Rectal smooth muscle tissue (tissue), 1 donor: ENCODE data around the gene CCDC188.

Experiments used
- H3K27ac ChIP-seq: one replicate; pipeline ENCODE4 v1.7.0; 2013; ENCODE audit warnings: low read depth, low read length, inconsistent platforms
- H3K27me3 ChIP-seq: one replicate; pipeline ENCODE4 v1.7.0; 2013; ENCODE audit warnings: low read length; ENCODE audit not compliant: control insufficient read depth, insufficient read depth
- H3K36me3 ChIP-seq: one replicate; pipeline ENCODE4 v1.7.0; 2013; ENCODE audit warnings: low read length; ENCODE audit not compliant: control insufficient read depth, insufficient read depth
- H3K4me1 ChIP-seq: one replicate; pipeline ENCODE4 v1.7.0; 2013; ENCODE audit warnings: low read length; ENCODE audit not compliant: control insufficient read depth, insufficient read depth
- H3K4me3 ChIP-seq: one replicate; pipeline ENCODE4 v1.7.0; 2013; ENCODE audit warnings: low read length
- H3K9ac ChIP-seq: one replicate; pipeline ENCODE4 v1.7.0; 2013; ENCODE audit warnings: low read length

CCDC188 gene

GRCh38 chr22:20159076-20159475, 8.2 kb upstream of the CCDC188 start:
- H3K4me3 ChIP-seq = no peak overlapping the region
- peaks cover 6% of the 10 kb centered on the region for H3K27me3 ChIP-seq

DNA sequence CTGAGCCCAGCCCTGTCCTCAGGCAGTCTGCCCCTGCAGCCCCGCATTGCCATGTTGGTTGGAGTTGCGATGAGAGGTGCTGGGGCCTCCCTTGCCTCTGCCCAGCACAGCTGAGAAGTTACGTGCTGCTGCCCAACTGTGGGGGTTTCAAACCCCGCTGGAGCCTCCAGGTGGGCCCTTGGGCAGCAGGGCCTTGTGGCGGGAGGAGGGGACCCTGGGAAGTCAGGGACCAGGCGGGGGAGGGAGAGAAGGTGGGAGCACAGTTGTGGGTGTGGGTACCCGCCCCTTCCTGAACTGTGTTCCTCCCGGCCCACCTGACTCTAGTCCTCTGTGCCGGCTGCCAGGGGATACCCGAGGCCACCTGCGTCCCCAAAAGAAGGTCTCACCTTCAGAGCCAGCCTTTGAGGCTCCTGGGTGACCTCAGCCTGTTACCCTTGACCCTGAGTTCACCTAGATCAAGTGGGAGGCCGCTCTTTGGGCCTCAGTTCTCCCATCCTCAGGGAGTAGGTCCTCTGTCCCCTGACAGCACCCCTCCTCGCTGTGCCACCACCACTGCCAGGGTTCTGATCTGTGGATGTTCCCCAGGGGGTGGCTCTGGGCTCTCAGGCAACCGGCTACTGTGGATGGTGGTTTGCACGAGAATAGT, 7.7 kb upstream of the CCDC188 start:
- peaks cover 6% of the 10 kb centered on the region for H3K27me3 ChIP-seq
- H3K4me1 ChIP-seq = no peaks in the 10 kb centered on the region
- H3K9ac ChIP-seq = no peak overlapping the region
- H3K4me3 ChIP-seq = no peak overlapping the region
- no peaks in the 10 kb centered on the region for H3K36me3 ChIP-seq
- H3K27ac ChIP-seq = no peak overlapping the region

More at GRCh38 chr22:20159076-20159475, 8.2 kb upstream of the CCDC188 start:
- no peak overlapping the region for H3K9ac ChIP-seq
- no peaks in the 10 kb centered on the region for H3K36me3 ChIP-seq
- no peak overlapping the region for H3K27ac ChIP-seq
- no peaks in the 10 kb centered on the region for H3K4me1 ChIP-seq

DNA sequence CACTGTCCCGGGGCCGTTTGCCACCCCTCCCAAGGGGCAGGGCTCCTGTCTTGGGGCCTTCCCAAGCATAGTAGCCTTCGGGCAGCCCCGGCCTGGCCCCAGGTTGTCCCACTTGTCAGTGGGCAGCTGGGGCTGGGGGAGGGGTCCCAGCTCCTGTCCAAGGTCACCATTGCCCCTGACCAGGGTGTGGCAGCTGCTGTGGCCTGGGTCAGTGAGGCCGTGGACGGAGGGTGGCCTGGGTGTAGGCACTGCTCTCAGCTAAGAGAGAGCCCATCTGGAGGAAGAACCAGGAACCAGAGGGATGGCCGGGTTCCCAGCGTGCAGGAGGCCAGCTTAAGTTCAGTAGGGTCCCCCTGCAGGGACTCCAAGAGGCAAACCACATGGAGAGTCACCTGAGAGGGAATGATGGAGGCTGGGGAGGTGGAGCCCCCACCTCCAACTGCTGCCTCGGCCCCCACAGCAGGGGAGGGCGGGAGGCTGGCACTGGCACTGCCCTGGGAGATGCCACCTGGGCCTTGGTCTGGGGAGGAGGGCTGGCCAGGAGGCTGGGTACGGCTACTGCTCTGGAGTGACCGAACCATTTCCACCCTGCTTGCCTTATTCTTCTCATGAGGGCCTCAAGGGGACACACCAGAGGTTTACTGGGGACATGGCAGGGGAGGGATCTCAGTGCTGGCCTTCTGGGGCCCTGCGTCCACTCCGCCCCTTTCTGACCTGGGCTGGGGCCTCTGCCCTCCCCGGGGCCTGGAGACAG, 6.8 kb upstream of the CCDC188 start:
- Histone ChIP-seq H3K36me3 (no peaks in the 10 kb centered on the region), H3K27ac (no peak overlapping the region), H3K27me3 (peaks cover 6% of the 10 kb centered on the region)

DNA sequence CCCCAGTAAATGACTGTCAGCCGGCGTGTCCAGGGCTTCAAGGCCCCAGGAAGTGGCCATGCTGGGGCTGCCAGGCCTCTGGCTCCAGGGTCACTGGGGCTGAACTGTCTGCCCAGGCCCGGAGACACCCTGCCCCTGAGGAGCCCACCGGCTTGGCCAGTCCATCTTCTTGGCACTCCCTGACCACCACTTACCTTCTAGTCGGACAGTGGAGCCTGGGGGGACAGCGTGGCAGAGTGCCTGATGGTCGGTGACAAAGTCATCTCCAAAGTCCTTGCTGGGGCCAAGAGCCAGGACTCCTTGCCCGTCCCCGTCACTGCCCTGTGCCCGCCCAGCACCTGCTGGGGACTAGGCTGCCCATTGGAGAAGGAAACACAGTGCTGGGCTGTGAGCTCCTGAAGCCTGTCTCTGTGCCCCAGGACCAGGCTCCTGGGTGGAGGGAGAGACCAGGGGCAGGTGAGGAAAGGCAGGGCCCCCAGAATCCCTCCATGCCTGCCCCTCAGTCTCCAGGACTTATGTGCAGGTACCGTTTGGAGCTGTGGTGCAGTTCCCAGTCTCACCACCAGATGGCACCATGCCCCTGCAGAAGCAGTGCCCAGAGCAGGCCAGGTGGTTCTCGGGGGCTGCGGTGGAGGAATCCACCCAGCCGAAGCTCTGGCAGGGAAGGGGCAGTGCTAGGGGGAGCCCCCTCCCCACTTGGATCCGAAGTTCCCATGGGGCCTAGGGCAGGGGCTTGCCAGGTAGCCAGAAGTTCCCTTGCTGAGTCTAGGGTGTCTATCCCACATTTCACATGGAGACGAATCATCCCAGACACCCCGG, 6.0 kb upstream of the CCDC188 start:
- Histone ChIP-seq H3K4me3 (no peak overlapping the region), H3K27ac (no peak overlapping the region), H3K4me1 (no peaks in the 10 kb centered on the region), H3K9ac (no peak overlapping the region), H3K27me3 (peaks cover 6% of the 10 kb centered on the region), H3K36me3 (no peaks in the 10 kb centered on the region)

More for the DNA sequence above, 6.8 kb upstream of the CCDC188 start:
- Histone ChIP-seq H3K4me3 (no peak overlapping the region), H3K4me1 (no peaks in the 10 kb centered on the region), H3K9ac (no peak overlapping the region)

- H3K4me3 ChIP-seq = no peak overlapping the region
- no peak overlapping the region for H3K27ac ChIP-seq
- H3K27me3 ChIP-seq = peaks cover 6% of the 10 kb centered on the region
- H3K4me1 ChIP-seq = no peaks in the 10 kb centered on the region
- H3K9ac ChIP-seq = no peak overlapping the region
- no peaks in the 10 kb centered on the region for H3K36me3 ChIP-seq
Measured at GRCh38 chr22:20156042-20156389, 5.2 kb upstream of the CCDC188 start.

DNA sequence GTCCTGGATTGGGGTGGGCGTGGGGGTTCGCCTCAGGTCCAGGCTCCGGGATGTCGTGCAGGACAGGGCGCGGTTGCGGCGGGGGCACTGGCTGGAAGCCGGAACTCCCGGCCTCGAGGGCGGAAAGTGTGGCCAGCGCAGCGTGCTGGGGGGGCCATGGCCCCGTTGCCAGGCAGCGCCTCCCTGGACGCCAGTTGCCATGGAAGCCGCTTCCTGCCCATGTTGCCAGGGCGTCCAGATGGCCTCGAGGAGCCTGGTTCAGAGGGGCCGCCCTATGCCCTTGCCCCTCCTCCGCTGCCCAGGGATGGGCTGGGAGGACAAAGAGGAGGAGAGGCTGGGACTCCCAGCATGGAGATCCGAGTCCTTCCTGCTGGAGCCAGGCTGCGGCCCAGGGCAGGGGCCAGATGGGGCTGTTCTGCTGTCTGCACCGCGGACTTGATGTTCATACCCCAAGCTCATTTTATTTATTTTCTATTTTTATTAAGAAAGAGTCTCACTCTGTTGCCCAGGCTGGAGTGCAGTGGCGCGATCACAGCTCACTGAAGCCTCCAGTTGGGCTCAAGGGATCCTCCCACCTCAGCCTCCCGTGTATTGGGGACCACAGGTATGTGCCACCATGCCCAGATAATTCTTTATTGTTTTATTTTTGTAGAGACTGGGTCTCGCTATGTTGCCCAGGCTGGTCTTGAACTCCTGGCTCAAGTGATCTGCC, 4.6 kb upstream of the CCDC188 start:
- H3K4me1 ChIP-seq = no peaks in the 10 kb centered on the region
- H3K9ac ChIP-seq = no peak overlapping the region
- no peak overlapping the region for H3K27ac ChIP-seq
- H3K36me3 ChIP-seq = no peaks in the 10 kb centered on the region
- H3K27me3 ChIP-seq = peaks cover 6% of the 10 kb centered on the region
- no peak overlapping the region for H3K4me3 ChIP-seq

DNA sequence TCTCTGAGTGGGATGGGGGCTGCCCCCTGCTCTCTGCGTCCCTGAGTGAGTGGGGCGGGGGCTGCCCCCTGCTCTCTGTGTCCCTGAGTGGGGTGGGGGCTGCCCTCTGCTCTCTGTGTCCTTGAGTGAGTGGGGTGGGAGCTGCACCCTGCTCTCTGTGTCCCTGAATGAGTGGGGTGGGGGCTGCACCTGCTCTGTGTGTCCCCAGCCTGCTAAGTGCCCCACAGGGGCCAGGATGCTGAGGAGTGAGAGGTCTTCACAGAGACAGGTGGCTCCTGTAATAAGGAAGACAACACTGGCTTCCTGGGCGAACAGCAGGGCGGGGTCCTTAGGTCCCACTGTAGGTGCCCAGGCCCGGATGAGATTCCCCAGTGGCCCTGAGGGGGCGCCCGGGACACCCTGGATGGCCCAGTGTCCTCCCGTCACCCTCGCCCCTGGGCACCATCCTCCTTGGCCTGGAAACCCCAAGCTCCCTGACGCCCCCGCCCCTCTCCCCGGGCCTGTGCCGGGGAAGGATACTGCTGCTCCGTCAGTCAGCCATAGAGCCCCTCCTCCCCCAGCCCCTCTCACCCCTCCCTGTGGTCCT, 3.8 kb upstream of the CCDC188 start:
- Histone ChIP-seq H3K27ac (no peak overlapping the region), H3K36me3 (no peaks in the 10 kb centered on the region), H3K4me1 (no peaks in the 10 kb centered on the region), H3K4me3 (no peak overlapping the region), H3K27me3 (peaks cover 6% of the 10 kb centered on the region), H3K9ac (no peak overlapping the region)

DNA sequence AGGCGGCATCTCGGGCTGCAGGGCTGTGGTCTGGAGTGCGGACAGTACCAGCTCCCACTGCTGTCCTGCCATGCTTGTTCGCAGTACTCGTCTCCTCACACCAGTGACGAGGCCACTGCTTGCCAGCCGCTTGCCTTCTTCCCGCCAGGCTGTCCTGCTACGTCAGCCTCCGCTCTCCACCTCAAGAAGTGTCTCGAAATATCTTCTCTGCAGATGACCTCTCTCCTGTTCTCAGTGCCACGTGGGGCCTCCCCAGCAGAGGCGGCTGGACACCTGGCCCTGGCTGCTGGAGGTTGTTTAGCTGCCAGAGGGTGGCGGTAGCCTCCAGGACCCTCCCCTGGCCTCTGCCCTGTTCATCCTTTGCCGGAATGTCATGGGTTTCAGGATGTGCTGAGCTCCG, 3.1 kb upstream of the CCDC188 start:
- Histone ChIP-seq H3K9ac (no peak overlapping the region), H3K27me3 (peaks cover 6% of the 10 kb centered on the region), H3K27ac (no peak overlapping the region), H3K4me3 (no peak overlapping the region), H3K4me1 (no peaks in the 10 kb centered on the region), H3K36me3 (no peaks in the 10 kb centered on the region)

- H3K4me3 ChIP-seq = no peak overlapping the region
- H3K36me3 ChIP-seq = no peaks in the 10 kb centered on the region
- no peak overlapping the region for H3K27ac ChIP-seq
- H3K27me3 ChIP-seq = peaks cover 6% of the 10 kb centered on the region
- no peak overlapping the region for H3K9ac ChIP-seq
- no peaks in the 10 kb centered on the region for H3K4me1 ChIP-seq
Measured at GRCh38 chr22:20152464-20152890, 1.6 kb upstream of the CCDC188 start.

DNA sequence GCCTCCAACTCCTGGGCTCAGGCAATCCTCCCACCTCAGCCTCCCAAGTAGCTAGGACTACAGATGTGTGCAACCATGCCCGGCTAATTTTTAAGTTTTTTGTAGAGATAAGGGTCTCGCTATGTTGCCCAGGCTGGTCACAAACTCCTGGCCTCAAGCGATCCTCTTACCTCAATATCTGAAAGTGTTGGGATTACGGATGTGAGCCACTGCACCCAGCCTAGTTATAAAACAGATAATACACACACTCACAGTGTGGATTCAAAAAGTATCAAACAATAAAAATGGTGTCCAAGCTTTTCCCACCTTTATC, 377 bp upstream of the CCDC188 start:
- Histone ChIP-seq H3K4me3 (no peak overlapping the region), H3K4me1 (no peaks in the 10 kb centered on the region), H3K27ac (no peak overlapping the region), H3K9ac (no peak overlapping the region), H3K36me3 (no peaks in the 10 kb centered on the region), H3K27me3 (peaks cover 3% of the 10 kb centered on the region)

GRCh38 chr22:20149257-20150250, 1.3 kb downstream of the CCDC188 start:
- H3K4me1 ChIP-seq = no peaks in the 10 kb centered on the region
- H3K27me3 ChIP-seq = no peaks in the 10 kb centered on the region
- H3K9ac ChIP-seq = no peak overlapping the region
- no peaks in the 10 kb centered on the region for H3K36me3 ChIP-seq
- H3K4me3 ChIP-seq = no peak overlapping the region
- no peak overlapping the region for H3K27ac ChIP-seq
